ENCODE results near the gene IGSF5.
"Not testable (repeated sequence)": the region's sequence is repeated elsewhere in the genome, so short reads cannot be mapped to it uniquely, and the experiment has no call there.

Gene IGSF5

GRCh38 chr21:39737376-39738000 lies 7.5 kb upstream of the IGSF5 start:
- no peak overlapping the region for H3K4me3 ChIP-seq (ENCODE audit: low read depth, low read length)

GRCh38 chr21:39738566-39738965 lies 6.4 kb upstream of the IGSF5 start:
- H3K4me3 ChIP-seq (ENCODE audit: low read depth, low read length): no peak overlapping the region

DNA sequence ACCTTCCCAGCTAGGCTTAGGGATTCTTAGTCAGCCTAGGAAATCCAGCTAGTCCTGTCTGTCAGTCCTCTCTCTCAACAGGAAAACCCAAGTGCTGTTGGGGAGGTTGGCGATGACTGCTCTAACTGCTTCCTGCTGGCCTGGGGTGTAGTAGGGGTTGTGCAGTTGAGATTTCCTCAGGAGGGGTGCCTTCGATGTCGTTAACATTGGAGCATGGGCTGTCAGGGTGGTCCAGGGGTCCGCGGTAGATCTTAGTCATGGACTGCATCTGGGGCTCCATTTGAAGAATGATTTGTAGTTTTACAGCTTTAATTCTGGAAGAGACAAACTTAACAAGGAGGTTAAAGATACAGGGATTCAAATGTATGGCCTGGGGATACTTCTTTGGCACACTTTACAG lies 5.5 kb upstream of the IGSF5 start:
- not testable (repeated sequence) for H3K4me3 ChIP-seq (ENCODE audit: low read depth, low read length)

- not testable (repeated sequence) for H3K4me3 ChIP-seq (ENCODE audit: low read depth, low read length)
Observed at GRCh38 chr21:39742561-39742960, 2.4 kb upstream of the IGSF5 start.

DNA sequence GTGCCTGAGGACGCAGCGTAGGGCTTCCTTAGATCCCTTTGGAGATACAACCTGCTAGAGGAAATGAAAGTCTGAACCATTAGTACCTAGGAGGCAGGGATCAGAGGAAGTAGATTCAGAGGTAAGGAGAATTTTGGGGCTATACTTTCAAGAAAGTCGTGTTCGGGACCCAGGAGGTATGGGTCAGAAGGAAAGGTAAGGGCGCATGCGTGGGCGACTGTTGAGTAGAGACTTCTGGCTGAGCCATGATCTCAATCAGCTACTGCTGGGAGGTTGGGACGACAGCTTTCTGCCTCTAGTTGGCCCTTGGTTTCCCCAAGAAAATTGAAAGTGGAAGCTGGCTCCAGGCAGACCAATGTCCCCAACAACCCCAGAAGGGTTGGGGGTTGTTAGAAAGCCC lies 349 bp downstream of the IGSF5 start:
- H3K4me3 ChIP-seq (ENCODE audit: low read depth, low read length): not testable (repeated sequence)

DNA sequence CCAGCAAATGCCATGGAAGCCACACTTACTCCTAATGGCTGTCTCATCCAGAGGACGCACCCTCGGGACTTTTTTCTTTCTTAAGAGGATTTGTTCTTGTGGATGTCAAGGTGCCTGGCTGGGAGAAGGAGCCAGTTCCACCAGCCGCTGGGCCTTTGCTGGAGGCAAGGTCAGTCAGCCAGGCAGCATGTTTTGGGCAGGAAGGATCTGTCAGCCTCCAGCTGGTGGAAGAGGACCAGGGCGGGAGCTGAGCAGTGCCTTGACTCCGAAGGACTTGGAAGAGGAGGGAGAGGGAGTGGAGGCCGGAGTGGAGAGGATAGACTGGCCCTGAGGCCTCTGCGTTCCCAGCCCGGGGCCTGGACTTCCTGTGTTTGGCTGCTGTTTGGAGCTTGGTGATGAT lies 5.7 kb downstream of the IGSF5 start:
- H3K4me3 ChIP-seq (ENCODE audit: low read depth, low read length): no peak overlapping the region

GRCh38 chr21:39754811-39755210 lies 9.8 kb downstream of the IGSF5 start:
- H3K4me3 ChIP-seq (ENCODE audit: low read depth, low read length): no peak overlapping the region

DNA sequence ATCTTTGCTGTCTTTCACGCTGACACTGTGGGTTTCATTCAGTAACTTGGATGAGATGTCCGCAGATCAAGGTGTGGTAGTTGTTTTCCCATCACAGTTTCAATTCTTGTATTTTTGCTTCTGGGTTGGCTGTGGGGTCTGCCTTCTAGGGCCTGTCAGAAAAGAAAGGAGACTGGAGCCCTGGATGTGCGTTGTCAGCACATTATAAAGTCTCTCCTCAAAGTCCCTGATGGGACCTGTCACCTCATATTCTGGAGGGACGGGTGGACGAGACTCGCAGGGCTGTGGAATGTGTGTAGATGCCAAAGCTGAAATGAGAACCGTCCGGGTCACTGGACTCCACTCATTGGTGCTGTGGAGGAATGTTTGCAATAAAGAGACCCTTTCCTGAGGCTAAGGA lies 11.3 kb downstream of the IGSF5 start:
- no peak overlapping the region for H3K4me3 ChIP-seq (ENCODE audit: low read depth, low read length)

DNA sequence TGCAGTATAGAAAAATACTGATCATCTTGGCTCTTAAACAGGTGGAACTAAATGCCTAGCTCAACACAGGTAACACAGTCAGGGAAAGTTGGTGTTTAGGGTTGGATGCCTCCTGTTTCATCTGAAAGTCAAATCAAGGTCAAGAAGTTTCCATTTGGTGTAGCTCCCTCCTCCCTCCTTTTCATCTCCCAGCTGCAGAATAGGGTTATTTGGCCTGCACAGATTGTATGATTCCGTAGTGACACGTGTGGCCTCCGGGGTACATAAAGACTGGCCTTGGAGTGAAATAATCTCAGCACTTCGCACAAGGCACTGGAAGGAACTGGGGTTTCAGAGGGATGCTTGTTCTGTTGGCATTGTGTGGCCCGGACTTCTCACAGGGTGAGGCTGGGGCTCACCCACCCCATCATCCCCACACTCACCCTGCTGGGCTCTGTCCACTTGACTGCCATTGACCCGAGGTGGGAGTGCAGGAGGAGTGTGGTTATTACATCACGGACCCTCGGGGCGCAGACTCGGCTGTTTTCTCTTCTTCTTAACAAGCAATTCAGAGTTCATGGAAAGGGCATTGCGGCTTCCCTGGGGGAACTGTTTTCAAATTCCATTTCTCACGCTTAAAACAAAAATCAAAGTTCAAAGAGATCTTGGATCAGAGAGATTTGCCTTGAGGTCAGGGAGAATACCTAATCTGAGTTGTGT lies 18.4 kb downstream of the IGSF5 start:
- no peak overlapping the region for H3K4me3 ChIP-seq (ENCODE audit: low read depth, low read length)

- H3K4me3 ChIP-seq (ENCODE audit: low read depth, low read length): no peak overlapping the region
Observed at GRCh38 chr21:39774227-39774626, 29.2 kb downstream of the IGSF5 start.

DNA sequence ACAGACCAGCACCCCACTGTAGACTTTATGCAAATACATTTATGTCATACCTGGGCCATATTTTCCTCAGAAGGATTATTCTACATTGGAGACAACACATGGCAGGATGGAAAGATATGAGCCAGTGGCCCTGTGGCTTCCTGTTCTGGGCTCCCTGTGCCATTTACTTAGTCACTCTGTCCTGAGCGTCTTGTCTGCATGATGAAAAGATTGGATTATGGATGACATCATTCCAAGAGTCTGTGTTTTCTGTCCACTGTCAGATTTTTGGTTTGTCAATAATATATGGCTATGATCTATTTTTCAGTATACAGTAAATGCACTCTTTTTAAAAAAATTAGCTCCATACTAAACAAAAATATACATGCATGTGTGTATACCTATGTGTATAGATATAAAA lies 30.8 kb downstream of the IGSF5 start:
- no peak overlapping the region for H3K4me3 ChIP-seq (ENCODE audit: low read depth, low read length)

DNA sequence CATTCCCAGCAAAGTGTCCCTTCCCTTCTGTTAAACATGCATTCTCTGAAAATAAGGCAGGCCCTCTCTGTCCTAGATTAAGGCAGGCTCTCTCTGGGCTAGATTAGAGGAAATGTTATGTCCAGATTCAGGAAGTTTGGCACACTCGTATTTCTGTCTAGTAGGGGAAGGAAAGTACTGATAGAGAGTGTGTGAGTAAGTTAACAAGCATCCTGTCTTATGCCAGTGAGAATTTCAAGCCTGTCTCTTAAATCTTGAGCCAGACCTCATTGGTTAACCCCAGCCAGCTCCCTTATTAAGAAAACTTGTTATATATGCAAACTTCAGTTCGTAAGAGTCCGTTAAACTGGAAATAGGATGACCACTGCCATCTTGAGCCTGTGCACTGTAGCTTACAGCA lies 31.6 kb downstream of the IGSF5 start:
- no peak overlapping the region for H3K4me3 ChIP-seq (ENCODE audit: low read depth, low read length)

DNA sequence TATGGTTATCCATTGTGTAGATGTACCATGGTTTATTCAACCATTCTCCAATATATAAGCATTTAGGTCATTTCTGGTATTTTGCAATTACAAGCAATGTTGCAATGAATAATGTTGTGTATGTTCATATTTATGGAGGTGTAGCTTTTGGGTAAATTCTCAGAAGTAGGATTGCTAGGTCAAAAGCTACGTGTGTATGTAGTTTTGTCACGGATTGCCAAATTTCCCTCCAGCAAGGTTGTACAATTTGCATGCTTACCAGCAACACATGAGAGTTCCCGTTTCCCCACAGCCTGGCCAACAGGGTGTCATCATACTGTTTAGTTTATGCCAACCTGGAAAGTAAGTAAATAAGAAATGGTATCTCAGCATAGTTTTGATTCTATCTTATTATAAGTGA lies 36.3 kb downstream of the IGSF5 start:
- H3K4me3 ChIP-seq (ENCODE audit: low read depth, low read length): no peak overlapping the region

DNA sequence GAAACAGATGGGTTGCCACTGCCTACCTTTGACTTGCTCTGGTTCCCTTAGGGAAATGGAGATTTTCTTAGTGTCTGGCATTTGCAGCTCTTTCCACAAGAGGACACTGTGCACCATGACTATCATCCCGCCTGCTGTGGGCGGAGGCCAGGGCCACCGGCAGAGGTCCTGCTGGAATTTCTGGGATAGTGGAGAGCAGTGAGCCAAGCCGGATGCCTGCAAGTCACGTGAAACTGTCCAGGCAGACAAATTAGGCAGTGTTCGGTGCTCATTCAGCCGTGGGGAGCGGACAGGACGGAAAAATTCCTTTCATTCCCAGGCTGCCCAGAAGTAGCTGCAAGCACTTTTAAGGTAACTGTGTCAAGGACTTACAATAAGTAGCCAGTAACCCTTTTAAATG lies 43.4 kb downstream of the IGSF5 start:
- no peak overlapping the region for H3K4me3 ChIP-seq (ENCODE audit: low read depth, low read length)

GRCh38 chr21:39796466-39796865 lies 51.5 kb downstream of the IGSF5 start:
- H3K4me3 ChIP-seq (ENCODE audit: low read depth, low read length): no peak overlapping the region

GRCh38 chr21:39799178-39799577 lies 54.2 kb downstream of the IGSF5 start:
- H3K4me3 ChIP-seq (ENCODE audit: low read depth, low read length): no peak overlapping the region

- H3K4me3 ChIP-seq (ENCODE audit: low read depth, low read length): no peak overlapping the region
Observed at GRCh38 chr21:39800311-39800710, 55.3 kb downstream of the IGSF5 start.

- H3K4me3 ChIP-seq (ENCODE audit: low read depth, low read length): no peak overlapping the region
Observed at GRCh38 chr21:39802217-39802616, 57.2 kb downstream of the IGSF5 start.

- no peak overlapping the region for H3K4me3 ChIP-seq (ENCODE audit: low read depth, low read length)
Observed at GRCh38 chr21:39803393-39803792, 58.4 kb downstream of the IGSF5 start.

DNA sequence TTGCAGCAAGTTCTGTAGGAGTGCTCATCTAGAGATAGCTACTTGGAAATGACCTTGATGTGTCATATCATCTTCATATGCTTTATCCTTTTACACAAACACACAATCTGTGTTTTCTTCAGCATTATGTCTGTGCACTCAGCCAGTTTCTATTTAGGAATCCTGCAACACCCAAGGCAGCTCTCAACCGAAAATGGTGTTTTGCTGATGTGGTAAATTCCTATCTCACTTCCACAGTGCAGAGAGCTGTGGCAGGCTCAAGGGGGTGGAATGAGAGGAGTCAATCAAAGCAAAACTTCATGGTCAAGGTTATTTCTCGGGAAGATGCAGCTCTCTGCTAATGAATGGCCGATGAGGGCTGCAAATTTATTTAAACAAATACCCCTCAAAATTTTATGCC lies 59.3 kb downstream of the IGSF5 start:
- no peak overlapping the region for H3K4me3 ChIP-seq (ENCODE audit: low read depth, low read length)

DNA sequence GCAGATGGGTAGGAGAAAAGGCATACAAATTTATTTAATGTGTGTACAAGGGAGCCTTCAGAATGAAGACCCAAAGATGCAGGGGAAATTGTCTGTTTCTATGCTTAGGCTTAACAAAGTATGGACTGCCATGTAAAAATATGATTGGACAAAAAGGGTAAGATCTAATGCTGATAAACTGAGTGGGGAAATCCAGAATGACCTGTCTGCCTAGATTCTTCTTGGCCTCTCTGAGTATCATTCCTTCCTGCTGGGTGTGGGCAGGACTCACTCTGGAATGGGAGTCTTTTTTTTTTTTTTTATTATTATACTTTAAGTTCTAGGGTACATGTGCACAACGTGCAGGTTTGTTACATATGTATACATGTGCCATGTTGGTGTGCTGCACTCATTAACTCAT lies 61.0 kb downstream of the IGSF5 start:
- no peak overlapping the region for H3K4me3 ChIP-seq (ENCODE audit: low read depth, low read length)

GRCh38 chr21:39807738-39808137 lies 62.8 kb downstream of the IGSF5 start:
- H3K4me3 ChIP-seq (ENCODE audit: low read depth, low read length): no peak overlapping the region

DNA sequence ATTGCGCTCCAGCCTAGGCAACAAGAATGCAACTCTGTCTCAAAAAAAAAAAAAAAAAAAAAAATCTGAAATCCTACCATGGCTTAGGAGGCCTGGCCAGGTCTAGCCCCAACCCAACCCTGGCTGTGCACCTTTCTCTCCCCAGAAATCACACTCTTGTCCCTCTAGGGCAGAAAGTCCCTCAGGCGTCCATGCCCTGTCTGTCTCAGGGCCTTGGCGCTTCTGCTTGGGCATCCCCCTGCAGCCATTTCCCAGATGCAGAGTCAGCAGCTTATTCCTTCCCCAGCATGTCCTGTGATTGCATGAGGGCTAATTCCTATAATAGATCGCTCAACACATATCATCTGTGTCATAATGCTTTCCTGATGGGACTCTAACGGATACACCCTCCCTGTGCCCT lies 65.0 kb downstream of the IGSF5 start:
- H3K4me3 ChIP-seq (ENCODE audit: low read depth, low read length): no peak overlapping the region

All from iPS-11a (cell line).